Measurements from ENCODE around the gene THSD7A.

Gene THSD7A

GRCh38 chr7:11366118-11366517 lies 465.9 kb downstream of the THSD7A start:
- no peaks in the 10 kb centered on the region for H3F3A ChIP-seq (ENCODE audit: insufficient read depth, low read length)
- no peaks in the 10 kb centered on the region for H3K9me3 ChIP-seq (replicated peaks; ENCODE audit: insufficient read depth, low read length)
- no peak for DNase-seq
- H3K4me2 ChIP-seq (ENCODE audit: low read depth, low read length) = no peak overlapping the region
- H3K4me1 ChIP-seq (ENCODE audit: low read length) = no peaks in the 10 kb centered on the region
- no peak overlapping the region for H3K4me3 ChIP-seq (ENCODE audit: low read length)
- H3K27me3 ChIP-seq (replicated peaks; ENCODE audit: insufficient read depth, low read length) = no peaks in the 10 kb centered on the region
- H2AFZ ChIP-seq (ENCODE audit: low read length) = no peak overlapping the region
- H3K27ac ChIP-seq (ENCODE audit: low read length) = no peak overlapping the region
- H3K9me2 ChIP-seq (replicated peaks; ENCODE audit: insufficient read depth, low read length) = no peaks in the 10 kb centered on the region
- no peak overlapping the region for H3K9ac ChIP-seq (ENCODE audit: low read length)
- no peak for TF ChIP-seq CTCF (IDR thresholded peaks at IDR 0.05; ENCODE audit: low read length)
- no peak for TF ChIP-seq EZH2phosphoT487 (IDR thresholded peaks at IDR 0.05; ENCODE audit: low read length)
- no peak for TF ChIP-seq EZH2 (optimal IDR thresholded peaks at IDR 0.05; ENCODE audit: low read depth, low read length)
- no peaks in the 10 kb centered on the region for H3K36me3 ChIP-seq (replicated peaks; ENCODE audit: insufficient read depth, low read length)
- H4K20me1 ChIP-seq (ENCODE audit: insufficient read depth, low read length) = no peaks in the 10 kb centered on the region
- no peaks in the 10 kb centered on the region for H3K79me2 ChIP-seq (ENCODE audit: low read length)

- no peaks in the 10 kb centered on the region for H3K9me3 ChIP-seq (replicated peaks; ENCODE audit: insufficient read depth, low read length)
- no peak overlapping the region for H3K27ac ChIP-seq (ENCODE audit: low read length)
- no peaks in the 10 kb centered on the region for H3K79me2 ChIP-seq (ENCODE audit: low read length)
- H3K4me1 ChIP-seq (ENCODE audit: low read length) = no peaks in the 10 kb centered on the region
- H3K4me2 ChIP-seq (ENCODE audit: low read depth, low read length) = no peak overlapping the region
- TF ChIP-seq EZH2phosphoT487 (IDR thresholded peaks at IDR 0.05; ENCODE audit: low read length) (no peak), EZH2 (optimal IDR thresholded peaks at IDR 0.05; ENCODE audit: low read depth, low read length) (no peak), CTCF (IDR thresholded peaks at IDR 0.05; ENCODE audit: low read length) (no peak)
- H4K20me1 ChIP-seq (ENCODE audit: insufficient read depth, low read length) = no peaks in the 10 kb centered on the region
- H3K27me3 ChIP-seq (replicated peaks; ENCODE audit: insufficient read depth, low read length) = no peaks in the 10 kb centered on the region
- H2AFZ ChIP-seq (ENCODE audit: low read length) = no peak overlapping the region
- no peak overlapping the region for H3K9ac ChIP-seq (ENCODE audit: low read length)
- no peaks in the 10 kb centered on the region for H3F3A ChIP-seq (ENCODE audit: insufficient read depth, low read length)
- DNase-seq = no peak
- H3K36me3 ChIP-seq (replicated peaks; ENCODE audit: insufficient read depth, low read length) = no peaks in the 10 kb centered on the region
- no peak overlapping the region for H3K4me3 ChIP-seq (ENCODE audit: low read length)
- H3K9me2 ChIP-seq (replicated peaks; ENCODE audit: insufficient read depth, low read length) = no peaks in the 10 kb centered on the region
Measured at GRCh38 chr7:11358637-11359036, 473.4 kb downstream of the THSD7A start.

GRCh38 chr7:11355399-11356005 lies 476.5 kb downstream of the THSD7A start:
- H3K9me2 ChIP-seq (replicated peaks; ENCODE audit: insufficient read depth, low read length) = no peaks in the 10 kb centered on the region
- no peak for DNase-seq
- no peaks in the 10 kb centered on the region for H3F3A ChIP-seq (ENCODE audit: insufficient read depth, low read length)
- H3K27ac ChIP-seq (ENCODE audit: low read length) = no peak overlapping the region
- H3K9me3 ChIP-seq (replicated peaks; ENCODE audit: insufficient read depth, low read length) = no peaks in the 10 kb centered on the region
- H3K36me3 ChIP-seq (replicated peaks; ENCODE audit: insufficient read depth, low read length) = no peaks in the 10 kb centered on the region
- no peak overlapping the region for H3K4me2 ChIP-seq (ENCODE audit: low read depth, low read length)
- no peaks in the 10 kb centered on the region for H3K4me1 ChIP-seq (ENCODE audit: low read length)
- no peak overlapping the region for H3K4me3 ChIP-seq (ENCODE audit: low read length)
- H3K9ac ChIP-seq (ENCODE audit: low read length) = no peak overlapping the region
- TF ChIP-seq EZH2phosphoT487 (IDR thresholded peaks at IDR 0.05; ENCODE audit: low read length) (no peak), CTCF (IDR thresholded peaks at IDR 0.05; ENCODE audit: low read length) (no peak), EZH2 (optimal IDR thresholded peaks at IDR 0.05; ENCODE audit: low read depth, low read length) (no peak)
- no peak overlapping the region for H2AFZ ChIP-seq (ENCODE audit: low read length)
- no peaks in the 10 kb centered on the region for H3K79me2 ChIP-seq (ENCODE audit: low read length)
- H3K27me3 ChIP-seq (replicated peaks; ENCODE audit: insufficient read depth, low read length) = no peaks in the 10 kb centered on the region
- no peaks in the 10 kb centered on the region for H4K20me1 ChIP-seq (ENCODE audit: insufficient read depth, low read length)
